H1 (cell line): Measurements from ENCODE around the gene ZNF273. TPM values are rescaled to one million over a fixed set of nuclear protein-coding genes. Genes with fewer than 3 reads are reported as not detected.

ENCODE experiments used
- BRCA1 ChIP-seq: IDR thresholded peaks from 2 replicates; pipeline ENCODE4 v1.6.1; 2012; ENCODE audit warnings: low read depth, low read length, improper control_type of control experiment
- E2F6 ChIP-seq: IDR thresholded peaks from 2 replicates; pipeline ENCODE4 v1.6.1; 2012; ENCODE audit warnings: inconsistent platforms
- KDM1A ChIP-seq: fragments of 200-600, 300-600 bp; sonication (generic); IDR thresholded peaks from 2 replicates; pipeline ENCODE4 v1.7.1; 2016; ENCODE audit warnings: mild to moderate bottlenecking, low read length, borderline replicate concordance
- RNF2 ChIP-seq: fragments of 200-900, 300-1000 bp; sonication (generic); IDR thresholded peaks from 2 replicates; pipeline ENCODE4 v1.7.1; 2016; ENCODE audit warnings: borderline replicate concordance, low read depth, mild to moderate bottlenecking, antibody characterized with exemption, low read length; ENCODE audit not compliant: poor library complexity, severe bottlenecking; ENCODE audit errors: missing control alignments
- SIX5 ChIP-seq: IDR thresholded peaks from 2 replicates; pipeline ENCODE4 v1.6.1; 2011; ENCODE audit warnings: mild to moderate bottlenecking, low read depth, low read length
- TBP ChIP-seq: IDR thresholded peaks from 2 replicates; pipeline ENCODE4 v1.6.1; 2011; ENCODE audit warnings: low read depth, low read length, improper control_type of control experiment
- TCF12 ChIP-seq: IDR thresholded peaks from 2 replicates; pipeline ENCODE4 v1.6.1; 2011; ENCODE audit warnings: low read depth, mild to moderate bottlenecking, low read length
- polyA plus RNA-seq, 7 experiments: library from polyadenylated mRNA; depleted of rRNA in 3 of 7; stranded (reverse) in 5 of 7; unstranded in 2 of 7; fragments of >200 nt in 5 of 7; fragments of 200-250 nt in 2 of 7; gene quantifications; 1 replicate in 5 of 7; 2 replicates in 1 of 7; 4 replicates in 1 of 7; pipeline versions ENCODE4 v1.2.1 to v1.2.3, GENCODE V29; 2011 to 2013; ENCODE audit warnings: missing spikeins in 2 of 7, mixed read lengths in 2 of 7
- total RNA-seq: library from RNA; stranded (reverse); fragmentation: NEBNext Ultra II Directional; extraction: Animal tissue kit (Norgen Biotek cat#: 25700); gene quantifications from 2 replicates; pipeline ENCODE4 v1.2.1, GENCODE V29; 2021

Gene ZNF273
- total and polyA plus RNA-seq, 2 of the 8 experiments (the other 6 are each of a cell fraction or from before 2014, with no cell fraction given) = 6.2 to 23.2 TPM

- TF ChIP-seq RNF2 = no peak
- TF ChIP-seq E2F6 = no peak
- TF ChIP-seq TCF12 = no peak
- TF ChIP-seq BRCA1 = no peak
- TF ChIP-seq TBP = no peak
- TF ChIP-seq KDM1A = no peak
- TF ChIP-seq SIX5 = no peak
These were observed 33.9 kb upstream of the ZNF273 start (continued) for GRCh38 chr7:64869121-64869725.
